Measurements from ENCODE around the gene RAB11FIP4.

The RAB11FIP4 gene

GRCh38 chr17:31492206-31492605, 100.7 kb downstream of the RAB11FIP4 start:
- H3K4me2 ChIP-seq (ENCODE audit: low read length) = peak overlapping the region; percentile 77
- peaks cover 86% of the 10 kb centered on the region for H3K4me1 ChIP-seq (ENCODE audit: control insufficient read depth, low read length)
- H3K79me2 ChIP-seq (ENCODE audit: control insufficient read depth, low read length) = peaks cover 82% of the 10 kb centered on the region
- no peaks in the 10 kb centered on the region for H4K20me1 ChIP-seq (ENCODE audit: control insufficient read depth, insufficient read depth, low read depth, low read length)
- TF ChIP-seq CTCF (IDR thresholded peaks at IDR 0.05; ENCODE audit: low read depth, low read length, poor library complexity, severe bottlenecking) (no peak), EZH2phosphoT487 (IDR thresholded peaks at IDR 0.05; ENCODE audit: borderline replicate concordance, low read length) (no peak)
- no peaks in the 10 kb centered on the region for H3K9me3 ChIP-seq (ENCODE audit: control insufficient read depth, insufficient read depth, low read length)
- H3K9me2 ChIP-seq (replicated peaks; ENCODE audit: control insufficient read depth, low read length) = no peaks in the 10 kb centered on the region
- no peaks in the 10 kb centered on the region for H3K27me3 ChIP-seq (ENCODE audit: control insufficient read depth, low read length)
- peak overlapping the region; percentile 95 for H3K27ac ChIP-seq (ENCODE audit: low read depth, low read length)
- H3K4me3 ChIP-seq (ENCODE audit: low read length) = peak overlapping the region; percentile 92
- H3F3A ChIP-seq (ENCODE audit: control insufficient read depth, insufficient read depth) = peaks cover 15% of the 10 kb centered on the region
- no peaks in the 10 kb centered on the region for H3K36me3 ChIP-seq (ENCODE audit: control insufficient read depth, low read length)

GRCh38 chr17:31492880-31493655, 101.6 kb downstream of the RAB11FIP4 start:
- H3K4me1 ChIP-seq (ENCODE audit: control insufficient read depth, low read length) = peaks cover 82% of the 10 kb centered on the region

GRCh38 chr17:31493656-31494155, 102.2 kb downstream of the RAB11FIP4 start:
- Histone ChIP-seq H3K27ac (ENCODE audit: low read depth, low read length) (peak overlapping the region; percentile 95), H3K9me3 (ENCODE audit: control insufficient read depth, insufficient read depth, low read length) (no peaks in the 10 kb centered on the region), H3K27me3 (ENCODE audit: control insufficient read depth, low read length) (no peaks in the 10 kb centered on the region), H3K4me2 (ENCODE audit: low read length) (peak overlapping the region; percentile 77), H3K9me2 (replicated peaks; ENCODE audit: control insufficient read depth, low read length) (no peaks in the 10 kb centered on the region), H3F3A (ENCODE audit: control insufficient read depth, insufficient read depth) (peaks cover 15% of the 10 kb centered on the region), H3K4me3 (ENCODE audit: low read length) (peak overlapping the region; percentile 92), H4K20me1 (ENCODE audit: control insufficient read depth, insufficient read depth, low read depth, low read length) (no peaks in the 10 kb centered on the region), H3K4me1 (ENCODE audit: control insufficient read depth, low read length) (peaks cover 80% of the 10 kb centered on the region), H3K36me3 (ENCODE audit: control insufficient read depth, low read length) (no peaks in the 10 kb centered on the region), H3K79me2 (ENCODE audit: control insufficient read depth, low read length) (peaks cover 89% of the 10 kb centered on the region)
- TF ChIP-seq EZH2phosphoT487 (IDR thresholded peaks at IDR 0.05; ENCODE audit: borderline replicate concordance, low read length) (no peak), CTCF (IDR thresholded peaks at IDR 0.05; ENCODE audit: low read depth, low read length, poor library complexity, severe bottlenecking) (no peak)

More at GRCh38 chr17:31492880-31493655, 101.6 kb downstream of the RAB11FIP4 start:
- Histone ChIP-seq H3F3A (ENCODE audit: control insufficient read depth, insufficient read depth) (peaks cover 15% of the 10 kb centered on the region), H3K36me3 (ENCODE audit: control insufficient read depth, low read length) (no peaks in the 10 kb centered on the region), H3K79me2 (ENCODE audit: control insufficient read depth, low read length) (peaks cover 90% of the 10 kb centered on the region), H4K20me1 (ENCODE audit: control insufficient read depth, insufficient read depth, low read depth, low read length) (no peaks in the 10 kb centered on the region), H3K9me2 (replicated peaks; ENCODE audit: control insufficient read depth, low read length) (no peaks in the 10 kb centered on the region), H3K4me2 (ENCODE audit: low read length) (peak overlapping the region; percentile 77), H3K27ac (ENCODE audit: low read depth, low read length) (peak overlapping the region; percentile 95), H3K4me3 (ENCODE audit: low read length) (peak overlapping the region; percentile 92), H3K9me3 (ENCODE audit: control insufficient read depth, insufficient read depth, low read length) (no peaks in the 10 kb centered on the region), H3K27me3 (ENCODE audit: control insufficient read depth, low read length) (no peaks in the 10 kb centered on the region)
- TF ChIP-seq CTCF (IDR thresholded peaks at IDR 0.05; ENCODE audit: low read depth, low read length, poor library complexity, severe bottlenecking) (no peak), EZH2phosphoT487 (IDR thresholded peaks at IDR 0.05; ENCODE audit: borderline replicate concordance, low read length) (no peak)
